Mesothelial cell of epicardium (in vitro differentiated cells): ENCODE results near the gene HM13. TPM values are rescaled to one million over a fixed set of nuclear protein-coding genes. Genes with fewer than 3 reads are reported as not detected.

Experiments
- DNase-seq, 2 experiments: peaks; one replicate each; pipeline ENCODE4 v3.0.0; 2021; ENCODE audit warnings: low spot score in 2 of 2; ENCODE audit not compliant: unreplicated experiment in 2 of 2
- H3K27ac Mint-ChIP-seq: 2 replicates; pipeline ENCODE4 v1.8.0; 2021; ENCODE audit warnings: mixed read lengths
- H3K27me3 Mint-ChIP-seq: 2 replicates; pipeline ENCODE4 v1.8.0; 2021; ENCODE audit warnings: low read depth, mixed read lengths
- H3K36me3 Mint-ChIP-seq: 2 replicates; pipeline ENCODE4 v1.8.0; 2021; ENCODE audit warnings: mixed read lengths
- H3K4me1 Mint-ChIP-seq: 2 replicates; pipeline ENCODE4 v1.8.0; 2021; ENCODE audit warnings: mixed read lengths
- H3K4me3 Mint-ChIP-seq: 2 replicates; pipeline ENCODE4 v1.8.0; 2021; ENCODE audit warnings: mild to moderate bottlenecking, moderate library complexity, mixed read lengths
- H3K9me3 Mint-ChIP-seq: 2 replicates; pipeline ENCODE4 v1.8.0; 2021; ENCODE audit warnings: mixed read lengths
- total RNA-seq: library from RNA; stranded (reverse); gene quantifications from 3 replicates; pipeline ENCODE4 v1.2.1, GENCODE V29; 2021
- TF ChIP-seq, protein P1 (sequence below): fragments of 200-600 bp; sonication (generic); IDR thresholded peaks from one replicate; pipeline ENCODE4 v1.5.0; 2021; ENCODE audit warnings: antibody characterized with exemption; ENCODE audit not compliant: unreplicated experiment

HM13 gene
- total RNA-seq, 1 donor from 2014 or later = 140 TPM

DNA sequence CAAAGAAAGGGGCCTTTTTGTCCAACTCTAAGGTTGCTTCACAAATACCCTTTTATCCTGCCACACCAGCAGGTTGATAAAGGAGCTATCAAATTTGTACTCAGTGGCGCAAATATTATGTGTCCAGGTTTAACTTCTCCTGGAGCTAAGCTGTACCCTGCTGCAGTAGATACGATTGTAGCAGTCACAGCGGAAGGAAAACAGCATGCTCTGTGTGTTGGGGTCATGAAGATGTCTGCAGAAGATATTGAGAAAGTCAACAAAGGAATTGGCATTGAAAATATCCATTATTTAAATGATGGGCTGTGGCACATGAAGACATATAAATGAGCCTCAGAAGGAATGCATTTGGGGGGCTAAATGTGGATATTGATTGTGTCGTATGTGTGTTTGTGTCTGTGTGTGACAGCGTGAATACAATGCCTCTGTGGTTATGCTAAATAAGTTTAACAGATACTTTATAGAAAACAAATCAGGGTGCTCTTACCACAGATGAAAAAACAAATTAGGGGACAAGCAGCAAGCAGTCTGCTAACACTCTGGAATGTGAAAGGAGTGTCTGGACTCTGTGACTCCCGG, 33.6 kb downstream of the HM13 start:
- H3K27ac Mint-ChIP-seq = peak overlapping the region; percentile 98
- TF ChIP-seq, protein P1, sequence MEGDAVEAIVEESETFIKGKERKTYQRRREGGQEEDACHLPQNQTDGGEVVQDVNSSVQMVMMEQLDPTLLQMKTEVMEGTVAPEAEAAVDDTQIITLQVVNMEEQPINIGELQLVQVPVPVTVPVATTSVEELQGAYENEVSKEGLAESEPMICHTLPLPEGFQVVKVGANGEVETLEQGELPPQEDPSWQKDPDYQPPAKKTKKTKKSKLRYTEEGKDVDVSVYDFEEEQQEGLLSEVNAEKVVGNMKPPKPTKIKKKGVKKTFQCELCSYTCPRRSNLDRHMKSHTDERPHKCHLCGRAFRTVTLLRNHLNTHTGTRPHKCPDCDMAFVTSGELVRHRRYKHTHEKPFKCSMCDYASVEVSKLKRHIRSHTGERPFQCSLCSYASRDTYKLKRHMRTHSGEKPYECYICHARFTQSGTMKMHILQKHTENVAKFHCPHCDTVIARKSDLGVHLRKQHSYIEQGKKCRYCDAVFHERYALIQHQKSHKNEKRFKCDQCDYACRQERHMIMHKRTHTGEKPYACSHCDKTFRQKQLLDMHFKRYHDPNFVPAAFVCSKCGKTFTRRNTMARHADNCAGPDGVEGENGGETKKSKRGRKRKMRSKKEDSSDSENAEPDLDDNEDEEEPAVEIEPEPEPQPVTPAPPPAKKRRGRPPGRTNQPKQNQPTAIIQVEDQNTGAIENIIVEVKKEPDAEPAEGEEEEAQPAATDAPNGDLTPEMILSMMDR = no peak
- no peaks in the 10 kb centered on the region for H3K9me3 Mint-ChIP-seq
- DNase-seq = no peak
- no peaks in the 10 kb centered on the region for H3K27me3 Mint-ChIP-seq
- H3K4me1 Mint-ChIP-seq = peaks cover 35% of the 10 kb centered on the region
- peaks cover 14% of the 10 kb centered on the region for H3K36me3 Mint-ChIP-seq
- peak overlapping the region; percentile 84 for H3K4me3 Mint-ChIP-seq

- peaks cover 31% of the 10 kb centered on the region for H3K4me1 Mint-ChIP-seq
- no peaks in the 10 kb centered on the region for H3K27me3 Mint-ChIP-seq
- DNase-seq = no peak
- peak overlapping the region; percentile 98 for H3K27ac Mint-ChIP-seq
- peaks cover 14% of the 10 kb centered on the region for H3K36me3 Mint-ChIP-seq
- TF ChIP-seq, protein P1 = no peak
- peak overlapping the region; percentile 84 for H3K4me3 Mint-ChIP-seq
- no peaks in the 10 kb centered on the region for H3K9me3 Mint-ChIP-seq
Measured at GRCh38 chr20:31548820-31549512, 34.7 kb downstream of the HM13 start.

DNA sequence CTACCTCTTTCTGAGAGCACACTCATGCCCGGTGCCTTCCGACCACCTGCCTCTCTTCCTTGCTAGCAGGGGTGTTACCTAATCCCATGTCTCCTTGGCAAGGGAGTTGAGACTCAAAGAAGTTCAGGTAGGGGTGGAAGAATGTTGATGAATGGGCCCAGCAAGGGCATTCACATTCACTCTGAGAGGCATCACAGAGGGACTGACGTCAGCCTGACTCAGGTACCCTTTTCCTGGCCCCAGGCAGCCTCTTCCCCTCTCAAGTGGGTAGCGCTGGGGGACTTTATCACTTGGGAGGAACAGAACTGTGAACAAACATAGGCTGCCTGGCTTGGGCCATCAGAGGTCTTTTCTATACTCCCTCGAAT, 35.3 kb downstream of the HM13 start:
- TF ChIP-seq, protein P1 = no peak
- Mint-ChIP-seq H3K27ac (peak overlapping the region; percentile 69), H3K4me1 (peaks cover 26% of the 10 kb centered on the region), H3K36me3 (peaks cover 14% of the 10 kb centered on the region), H3K4me3 (no peak overlapping the region), H3K9me3 (no peaks in the 10 kb centered on the region), H3K27me3 (no peaks in the 10 kb centered on the region)
- DNase-seq = no peak

DNA sequence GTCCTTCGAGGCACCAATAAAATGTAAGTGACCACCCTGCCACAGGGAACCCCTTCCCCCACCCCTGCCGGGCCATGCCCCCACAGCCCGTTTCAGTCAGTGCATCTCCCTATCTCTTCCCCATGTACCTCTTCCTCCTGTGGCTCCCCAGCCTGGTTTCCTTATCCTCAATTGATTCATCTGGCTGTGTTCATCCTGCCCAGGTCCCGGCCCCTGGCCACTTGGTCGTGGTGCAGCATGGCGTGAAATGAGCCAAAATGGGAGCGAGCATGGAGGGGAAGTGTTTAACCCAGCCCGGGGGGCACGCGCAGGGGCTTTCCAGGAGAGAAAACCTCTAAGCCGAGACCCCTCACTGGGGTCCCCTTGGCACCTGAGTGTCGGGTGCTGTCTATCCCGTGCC, 35.9 kb downstream of the HM13 start:
- no peak for DNase-seq
- Mint-ChIP-seq H3K9me3 (no peaks in the 10 kb centered on the region), H3K27ac (peak overlapping the region; percentile 47), H3K4me3 (no peak overlapping the region), H3K27me3 (no peaks in the 10 kb centered on the region), H3K4me1 (peaks cover 25% of the 10 kb centered on the region), H3K36me3 (peaks cover 14% of the 10 kb centered on the region)
- TF ChIP-seq, protein P1 = no peak

DNA sequence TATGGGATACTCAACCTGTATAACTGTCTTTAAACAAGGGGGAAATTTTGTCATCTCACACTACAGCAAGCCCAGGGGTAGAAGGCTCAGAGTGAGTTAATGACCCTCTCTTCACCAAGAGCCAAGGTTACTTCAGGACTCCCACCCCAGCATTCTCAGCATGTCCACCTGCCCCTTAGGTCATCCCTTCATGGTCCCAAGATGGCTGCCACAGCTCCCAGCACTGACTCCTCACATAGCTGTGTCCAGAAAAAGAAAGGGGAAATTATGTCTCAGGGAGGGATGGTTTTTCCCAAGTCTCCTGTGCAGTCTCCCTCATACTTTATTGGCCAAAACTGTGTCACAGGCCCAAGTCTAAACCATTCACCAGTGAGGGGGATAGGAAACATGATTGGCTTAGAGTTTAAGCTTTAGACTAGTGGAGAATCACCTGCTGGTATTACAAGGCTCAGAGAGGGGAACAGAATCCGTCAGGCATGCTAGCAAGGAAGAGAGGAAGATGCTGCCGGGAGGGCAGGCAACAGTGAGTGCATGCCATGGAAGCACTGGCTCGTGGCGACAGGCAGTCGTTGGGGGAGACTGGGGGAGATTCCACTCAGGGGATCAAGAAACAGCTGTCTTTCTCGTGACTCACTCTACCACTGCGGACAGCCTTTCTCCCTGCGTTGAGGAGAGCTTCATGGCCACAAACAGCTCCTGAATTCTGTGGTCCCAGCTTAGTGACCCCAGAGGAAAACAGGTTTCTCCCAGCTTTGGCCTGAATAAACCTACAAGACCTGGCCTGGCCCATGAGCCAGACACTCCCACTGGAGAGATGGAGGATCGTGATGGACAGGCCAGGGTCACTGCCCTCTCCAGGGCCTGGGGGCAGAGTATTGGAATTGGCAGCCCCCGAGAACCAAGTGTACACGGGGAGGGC, 37.2 kb downstream of the HM13 start:
- Mint-ChIP-seq H3K36me3 (peaks cover 14% of the 10 kb centered on the region), H3K27ac (no peak overlapping the region), H3K4me3 (no peak overlapping the region), H3K4me1 (peaks cover 25% of the 10 kb centered on the region), H3K27me3 (no peaks in the 10 kb centered on the region), H3K9me3 (no peaks in the 10 kb centered on the region)
- TF ChIP-seq, protein P1 = no peak
- no peak for DNase-seq
